KG1 (cell line): ENCODE results near the gene POU2F1.
A peak's percentile ranks its signal among the peaks of the same experiment; 100 is the strongest.
"Not testable (repeated sequence)": the region's sequence is repeated elsewhere in the genome, so short reads cannot be mapped to it uniquely, and the experiment has no call there.

Experiments used
- DNase-seq: peaks from one replicate; lab custom pipeline; 2025; lab: John Stamatoyannopoulos, UW

Gene POU2F1

DNA sequence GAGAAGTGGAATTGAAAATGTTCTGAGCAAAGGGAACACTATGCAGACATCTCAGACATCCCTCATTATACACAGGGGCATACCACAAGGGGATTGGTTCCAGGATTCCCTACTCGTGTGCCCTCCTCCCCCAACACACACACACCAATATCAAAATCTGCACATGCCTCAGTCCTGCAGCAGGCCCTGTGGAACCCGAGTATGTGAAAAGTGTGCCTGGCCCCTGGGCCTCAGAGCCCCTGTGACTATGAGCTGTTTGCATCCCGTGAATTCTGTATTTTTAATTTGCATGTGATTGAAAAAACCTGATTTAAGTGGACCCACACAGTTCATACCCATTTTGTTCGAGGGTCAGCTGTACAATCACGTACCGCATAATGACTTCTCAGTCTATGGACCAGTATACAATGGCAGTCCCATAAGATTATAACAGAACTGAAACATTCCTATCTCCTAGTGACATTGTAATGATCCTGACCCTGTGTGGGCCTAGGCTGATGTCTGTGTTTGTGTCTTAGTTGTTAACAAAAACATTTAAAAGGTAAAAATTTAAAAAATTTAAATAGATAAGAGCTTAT, 11.3 kb downstream of the POU2F1 start:
- DNase-seq: no peak

DNA sequence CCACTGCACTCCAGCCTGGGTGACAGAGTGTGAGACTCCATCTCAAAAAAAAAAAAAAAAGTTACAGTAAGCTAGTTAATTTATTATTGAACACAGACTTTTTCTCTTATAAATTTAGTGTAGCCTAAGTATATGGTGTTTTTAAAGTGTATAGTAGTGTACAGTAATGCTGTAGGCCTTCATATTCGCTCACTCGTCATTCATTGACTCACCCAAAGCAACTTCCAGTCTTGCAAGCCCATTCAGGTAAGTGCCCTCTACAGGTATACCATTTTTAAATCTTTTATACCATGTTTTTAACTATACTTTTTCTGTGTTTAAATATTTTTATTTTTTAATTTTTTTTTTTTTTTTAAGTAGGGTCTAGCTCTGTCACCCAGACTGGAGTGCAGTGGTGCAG, 12.1 kb downstream of the POU2F1 start:
- DNase-seq: no peak

GRCh38 chr1:167233373-167233772, 12.7 kb downstream of the POU2F1 start:
- no peak for DNase-seq

DNA sequence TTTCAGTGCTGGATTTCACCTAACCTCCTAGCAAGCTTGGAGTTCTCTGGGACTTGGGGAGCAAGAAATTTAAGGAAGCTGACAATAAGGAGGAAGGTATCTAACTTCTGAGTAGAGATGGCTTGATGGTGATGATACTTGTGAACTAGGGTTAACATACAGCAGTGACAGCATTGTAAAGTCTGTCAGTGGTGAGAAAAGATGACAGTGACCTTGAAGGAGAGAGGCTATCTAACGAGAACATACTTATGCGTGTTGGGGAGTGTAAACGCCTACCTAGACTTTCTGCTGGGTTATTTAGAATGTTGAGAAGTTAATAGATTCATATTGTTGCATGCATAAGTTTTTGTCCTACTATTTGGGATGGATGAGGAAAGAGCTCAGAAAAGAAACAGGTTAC, 16.3 kb downstream of the POU2F1 start:
- DNase-seq: no peak

DNA sequence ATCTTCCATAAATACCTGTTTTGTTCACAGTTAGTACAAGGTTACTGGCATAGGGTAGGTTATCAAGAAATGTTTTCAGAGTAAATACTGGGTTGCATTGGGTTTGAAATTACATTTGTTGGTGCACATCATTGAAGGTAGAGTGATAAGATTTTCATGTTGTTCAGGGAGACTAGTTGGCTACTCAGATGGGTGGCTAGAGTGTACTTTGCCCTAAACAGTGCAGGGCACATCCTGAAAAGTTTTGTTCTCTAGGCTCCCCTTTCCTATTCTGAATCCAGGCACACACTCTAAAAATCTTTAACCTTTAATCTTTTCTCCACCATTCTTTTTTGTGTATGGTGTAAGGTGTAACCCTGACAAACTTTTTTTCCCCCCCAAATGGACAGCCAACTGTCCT, 18.0 kb downstream of the POU2F1 start:
- DNase-seq: no peak

GRCh38 chr1:167239257-167239656, 18.6 kb downstream of the POU2F1 start:
- DNase-seq: no peak

GRCh38 chr1:167244244-167244643, 23.6 kb downstream of the POU2F1 start:
- no peak for DNase-seq

DNA sequence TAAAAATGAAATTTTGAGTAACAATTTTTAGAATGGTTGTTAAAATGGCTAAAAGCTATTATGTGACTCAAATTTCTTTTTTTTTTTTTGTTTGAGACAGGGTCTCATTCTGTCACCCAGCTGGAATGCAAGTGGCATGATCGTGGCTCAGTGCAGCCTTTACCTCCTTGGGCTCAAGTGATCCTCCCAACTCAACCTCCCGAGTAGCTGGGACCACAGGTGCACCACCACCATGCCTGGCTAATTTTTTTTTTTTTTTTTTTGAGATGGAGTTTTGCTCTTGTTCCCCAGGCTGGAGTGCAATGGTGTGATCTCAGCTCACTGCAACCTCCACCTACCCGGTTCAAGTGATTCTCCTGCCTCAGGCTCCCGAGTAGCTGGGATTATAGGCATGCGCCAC, 24.5 kb downstream of the POU2F1 start:
- not testable (repeated sequence) for DNase-seq

GRCh38 chr1:167246971-167247370, 26.3 kb downstream of the POU2F1 start:
- no peak for DNase-seq

GRCh38 chr1:167247754-167248153, 27.1 kb downstream of the POU2F1 start:
- DNase-seq: no peak

GRCh38 chr1:167248707-167249642, 28.3 kb downstream of the POU2F1 start:
- no peak for DNase-seq

DNA sequence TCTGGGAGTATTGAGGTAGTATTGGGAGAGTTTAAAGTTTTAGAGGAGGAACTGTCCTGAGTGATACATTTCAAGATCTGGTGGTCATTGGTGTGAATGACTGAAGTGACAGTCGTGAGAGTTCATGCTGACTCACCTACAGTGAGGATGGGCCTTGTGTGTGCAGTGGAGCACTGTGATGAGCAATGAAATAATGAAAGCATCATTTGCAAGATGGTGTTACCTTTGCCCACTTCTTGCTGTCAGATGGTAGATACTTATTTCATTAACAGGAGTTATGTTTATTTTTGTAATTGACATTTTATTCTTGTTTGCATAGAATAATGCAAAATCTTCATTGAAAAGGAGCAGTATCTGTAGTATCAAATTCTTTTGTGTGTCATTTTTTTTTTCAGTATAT, 29.0 kb downstream of the POU2F1 start:
- DNase-seq: no peak

DNA sequence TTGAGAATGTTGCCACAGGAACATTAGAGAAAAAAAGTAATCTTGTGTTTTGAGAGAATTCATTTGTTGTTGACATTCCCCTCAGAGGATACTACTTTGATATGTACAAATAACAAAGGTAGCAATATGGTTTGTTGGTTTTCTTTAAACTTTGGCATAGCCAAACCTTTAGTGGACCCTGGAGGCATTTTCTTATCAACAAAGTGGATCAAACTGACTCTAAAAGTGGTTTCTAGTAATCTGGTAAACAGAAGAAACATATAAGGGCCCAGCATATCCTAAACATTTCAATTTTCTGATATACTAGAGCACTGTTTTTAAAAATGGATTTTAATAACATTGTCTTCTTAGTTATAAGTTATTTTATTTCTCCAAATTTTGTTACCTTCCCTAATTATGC, 29.8 kb downstream of the POU2F1 start:
- no peak for DNase-seq

GRCh38 chr1:167251472-167251871, 30.8 kb downstream of the POU2F1 start:
- DNase-seq: no peak

GRCh38 chr1:167252986-167253385, 32.3 kb downstream of the POU2F1 start:
- DNase-seq: no peak

DNA sequence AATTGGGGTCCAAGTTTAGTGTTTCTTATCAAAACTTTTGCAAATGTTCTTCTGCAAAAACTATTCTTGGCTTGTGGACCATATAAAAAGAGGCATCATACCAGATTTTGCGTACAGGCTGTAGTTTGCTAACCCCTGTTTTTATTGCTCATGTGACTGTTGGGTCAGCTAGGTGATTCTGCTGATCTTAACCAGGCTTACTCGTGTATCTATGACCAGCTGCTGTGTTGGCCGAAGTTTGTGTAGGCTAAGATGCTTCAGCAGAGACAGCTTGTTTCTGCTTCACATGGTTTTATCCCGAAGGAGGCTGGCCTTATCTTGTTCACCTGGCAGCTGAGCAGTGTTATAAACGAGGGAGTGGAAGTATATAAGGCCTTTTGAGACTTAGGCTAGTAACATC, 38.2 kb downstream of the POU2F1 start:
- DNase-seq: no peak

DNA sequence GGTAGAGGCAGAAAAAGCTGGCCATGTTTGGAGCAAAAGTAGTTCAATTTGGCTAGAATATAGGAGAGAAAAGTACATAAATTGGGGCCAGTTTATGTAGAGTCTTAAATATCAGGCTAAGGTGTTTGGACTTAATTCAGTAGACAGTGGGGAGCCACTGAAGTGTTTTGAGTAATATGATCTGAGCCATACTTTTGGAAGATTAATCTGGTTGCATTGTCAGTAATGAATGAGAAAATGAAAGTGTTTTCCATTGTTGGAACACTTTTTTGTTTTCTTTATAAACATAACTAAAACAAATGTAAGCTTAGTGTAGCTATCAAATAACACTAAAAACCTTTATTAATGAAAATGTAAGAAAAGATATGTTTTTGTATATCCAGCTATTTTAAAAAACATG, 42.1 kb downstream of the POU2F1 start:
- no peak for DNase-seq

DNA sequence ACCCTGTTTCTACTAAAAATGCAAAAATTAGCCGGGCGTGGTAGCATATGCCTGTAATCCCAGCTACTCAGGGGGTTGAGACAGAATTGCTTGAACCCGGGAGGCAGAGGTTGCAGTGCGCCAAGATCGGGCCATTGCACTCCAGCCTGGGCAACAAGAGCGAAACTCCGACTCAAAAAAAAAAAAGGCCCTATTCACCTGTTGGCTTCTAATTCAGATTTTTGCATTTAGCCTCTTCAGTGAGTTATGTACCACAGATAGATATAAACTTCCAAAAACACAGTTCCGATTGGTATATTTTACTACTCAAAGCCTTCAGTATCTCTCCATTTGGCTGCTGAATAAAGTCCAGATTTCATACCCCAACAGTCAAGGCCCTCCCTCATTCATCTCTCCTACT, 42.7 kb downstream of the POU2F1 start:
- DNase-seq: no peak

DNA sequence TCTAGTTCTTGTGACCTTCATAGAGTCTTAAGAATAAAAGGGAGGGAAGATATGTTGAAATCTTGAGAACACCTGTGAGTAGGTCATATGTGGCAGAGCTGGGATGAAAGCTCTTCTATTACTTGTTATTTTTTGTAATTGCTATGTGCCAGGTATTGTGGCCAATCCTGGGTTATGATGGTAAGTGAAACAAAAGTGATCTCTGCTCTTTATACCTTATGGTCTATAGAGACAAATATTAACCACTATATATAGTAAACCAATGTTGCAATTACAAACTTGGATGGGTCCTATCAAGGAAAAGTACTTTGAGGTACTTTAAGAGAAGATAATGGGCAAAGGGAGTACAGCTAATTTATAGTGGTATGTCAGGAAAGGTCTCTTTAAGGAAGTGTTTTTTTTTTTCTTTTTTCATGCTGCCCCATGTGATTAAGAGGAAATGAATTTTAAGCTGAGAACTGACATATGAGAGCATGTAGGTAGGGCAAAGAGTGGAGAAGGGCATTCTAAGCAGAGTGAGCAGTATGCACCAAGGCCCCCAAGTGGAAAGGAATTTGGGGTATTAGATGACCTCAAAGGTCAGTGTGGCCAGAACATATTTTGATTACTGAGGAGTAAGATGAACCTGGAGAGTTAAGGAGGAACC, 43.3 kb downstream of the POU2F1 start:
- peak; percentile 32 for DNase-seq

DNA sequence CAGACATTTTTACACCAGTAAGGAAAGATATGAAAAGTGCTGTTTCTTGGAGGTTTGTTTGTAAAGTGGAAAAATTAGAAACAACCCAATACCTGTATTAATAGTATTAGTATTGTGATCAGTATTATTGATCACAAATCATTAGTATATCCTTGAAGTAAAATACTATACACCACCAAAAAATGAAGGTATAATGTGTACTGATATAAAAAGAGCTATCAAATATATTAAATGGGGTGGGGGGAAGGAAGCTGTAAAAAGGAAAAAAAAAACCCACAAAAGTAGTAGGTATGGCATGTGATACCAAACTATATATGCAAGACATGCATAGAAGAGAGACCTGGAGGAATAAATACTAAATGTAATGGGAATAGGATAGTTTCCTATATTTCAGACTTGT, 46.3 kb downstream of the POU2F1 start:
- no peak for DNase-seq

GRCh38 chr1:167268347-167268787, 47.7 kb downstream of the POU2F1 start:
- no peak for DNase-seq

DNA sequence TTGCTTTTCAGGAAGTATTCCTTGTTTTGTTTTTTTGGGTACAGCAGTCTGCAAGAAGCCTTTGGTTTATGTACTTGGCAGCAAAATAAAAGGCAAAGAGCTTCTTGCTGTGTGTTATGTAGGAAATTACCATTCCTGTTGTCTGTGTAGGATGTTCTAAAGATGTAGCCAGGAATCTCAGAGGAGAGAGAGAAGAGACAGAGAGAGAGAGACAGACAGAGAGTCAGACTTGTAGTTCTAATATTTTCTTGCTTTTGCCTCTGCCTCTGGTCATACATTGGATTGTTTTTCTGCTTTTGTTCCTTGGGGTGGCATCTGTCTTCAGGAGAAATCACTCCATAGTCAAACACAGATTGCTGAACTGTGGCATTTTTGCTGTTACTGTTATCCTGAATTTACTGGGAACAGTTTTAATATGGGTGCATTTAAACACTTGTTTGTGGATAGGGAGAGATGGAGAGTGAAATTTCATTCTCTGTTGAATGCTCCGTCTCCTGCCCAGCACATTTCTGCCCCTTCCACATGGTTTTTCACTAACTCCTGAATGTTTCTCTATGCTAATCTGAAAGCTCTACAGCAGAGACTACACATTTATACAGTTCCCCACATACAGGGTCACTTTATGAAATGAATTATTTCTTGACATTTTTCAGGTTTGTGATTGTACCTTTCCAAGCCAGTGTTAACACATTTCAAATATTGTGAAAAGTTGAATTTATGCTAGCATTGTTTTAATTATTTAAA, 49.8 kb downstream of the POU2F1 start:
- DNase-seq: no peak
